Subcutaneous adipose tissue (tissue), 4 donors: ENCODE results near the gene SLIT1. TPM values are rescaled to one million over a fixed set of nuclear protein-coding genes. Genes with fewer than 3 reads are reported as not detected.

Source experiments
- CTCF ChIP-seq: fragments of 450-650 bp; IDR thresholded peaks from one replicate; pipeline ENCODE4 v1.5.1; 2016; ENCODE audit warnings: low read depth, mild to moderate bottlenecking, control low read depth, antibody characterized with exemption, moderate library complexity
- total RNA-seq, 4 donors: library from RNA; depleted of rRNA; stranded (reverse); fragments of >200 nt; gene quantifications; one replicate each; pipeline ENCODE4 v1.1.0, GENCODE V29; 2016

The SLIT1 gene
- total RNA-seq, 4 donors from 2014 or later, result 0.19 to 0.44 (median 0.33) TPM; not detected in 1

- no peak for TF ChIP-seq CTCF
These were observed 111.3 kb downstream of the SLIT1 start for GRCh38 chr10:97074256-97075145.

GRCh38 chr10:97072851-97073665 lies 112.7 kb downstream of the SLIT1 start:
- TF ChIP-seq CTCF, result no peak

- no peak for TF ChIP-seq CTCF
These were observed 114.3 kb downstream of the SLIT1 start for GRCh38 chr10:97071496-97071895.

- TF ChIP-seq CTCF, result no peak
These were observed 116.0 kb downstream of the SLIT1 start for GRCh38 chr10:97069576-97070362.

- no peak for TF ChIP-seq CTCF
These were observed 116.7 kb downstream of the SLIT1 start for GRCh38 chr10:97069026-97069425.

GRCh38 chr10:97067716-97068391 lies 117.9 kb downstream of the SLIT1 start:
- no peak for TF ChIP-seq CTCF
